GM19328 (cell line): ENCODE results near the gene DAND5.
"Not testable (repeated sequence)": the region's sequence is repeated elsewhere in the genome, so short reads cannot be mapped to it uniquely, and the experiment has no call there.

Experiments used
- ATAC-seq: cut with Tn5 transposase; IDR thresholded peaks from one replicate; pipeline ENCODE4 v1.9.1; 2021; ENCODE audit warnings: mild to moderate bottlenecking, moderate library complexity; ENCODE audit not compliant: unreplicated experiment

DAND5 gene

DNA sequence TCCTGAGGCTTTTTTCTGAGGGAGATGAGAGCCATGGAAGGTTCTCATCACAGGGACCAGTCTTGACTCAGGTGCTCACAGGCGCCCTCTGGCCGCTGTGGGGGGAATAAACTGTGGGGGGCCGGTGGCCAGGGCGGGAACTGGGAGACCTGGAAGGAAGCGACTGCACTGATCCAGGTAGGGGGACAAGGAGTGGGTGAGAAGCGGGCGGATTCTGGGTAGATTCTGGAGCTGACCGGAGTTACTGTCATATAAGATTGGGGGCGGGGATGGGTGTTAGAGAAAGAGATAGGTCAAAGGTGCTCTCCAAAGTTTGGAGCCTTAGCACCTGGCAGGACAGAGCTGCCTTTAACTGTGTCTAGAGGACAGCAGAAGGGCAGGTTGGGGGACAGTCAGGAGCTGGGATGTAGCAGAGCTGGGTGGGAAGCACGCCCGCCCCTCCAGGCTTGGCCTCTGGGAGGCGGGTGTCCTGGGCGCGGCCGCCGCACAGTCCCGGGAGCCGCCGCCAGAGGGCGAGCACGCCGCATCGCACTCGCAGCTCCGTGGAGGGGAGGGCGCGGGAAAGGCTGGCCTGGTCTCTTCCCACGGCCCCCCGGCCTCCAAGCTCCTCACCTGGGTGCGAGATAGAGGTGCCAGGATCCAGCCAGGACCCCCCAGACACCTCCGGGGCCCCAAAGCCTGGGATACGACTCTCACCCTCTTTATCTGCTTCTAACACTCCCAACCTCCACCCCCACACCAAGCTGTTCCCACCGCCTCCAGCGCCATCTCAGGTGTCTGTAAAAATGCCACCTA is 4.2 kb upstream of the DAND5 start:
- no peak for ATAC-seq

- no peak for ATAC-seq
Observed at GRCh38 chr19:12965812-12966135, 3.6 kb upstream of the DAND5 start.

DNA sequence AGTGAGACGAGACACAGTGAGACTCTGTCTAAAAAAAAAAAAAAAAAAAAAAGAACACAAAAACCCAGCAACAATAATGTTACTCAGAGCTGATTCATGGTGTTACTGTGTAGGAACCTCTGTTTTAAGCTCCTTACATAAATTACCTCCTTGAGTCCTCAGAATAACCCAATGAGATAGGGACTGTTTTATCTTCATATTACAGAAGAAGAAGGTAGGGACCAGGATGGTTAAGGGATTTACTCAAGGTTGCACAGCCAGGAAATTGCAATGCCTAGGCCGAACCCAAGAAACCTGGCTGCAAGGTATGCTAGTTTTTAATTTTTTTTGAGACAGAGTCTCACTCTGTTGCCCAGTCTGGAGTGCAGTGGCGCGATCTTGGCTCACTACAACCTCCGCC is 1.5 kb upstream of the DAND5 start:
- ATAC-seq = no peak

GRCh38 chr19:12970070-12970820 is 869 bp downstream of the DAND5 start:
- ATAC-seq = no peak

DNA sequence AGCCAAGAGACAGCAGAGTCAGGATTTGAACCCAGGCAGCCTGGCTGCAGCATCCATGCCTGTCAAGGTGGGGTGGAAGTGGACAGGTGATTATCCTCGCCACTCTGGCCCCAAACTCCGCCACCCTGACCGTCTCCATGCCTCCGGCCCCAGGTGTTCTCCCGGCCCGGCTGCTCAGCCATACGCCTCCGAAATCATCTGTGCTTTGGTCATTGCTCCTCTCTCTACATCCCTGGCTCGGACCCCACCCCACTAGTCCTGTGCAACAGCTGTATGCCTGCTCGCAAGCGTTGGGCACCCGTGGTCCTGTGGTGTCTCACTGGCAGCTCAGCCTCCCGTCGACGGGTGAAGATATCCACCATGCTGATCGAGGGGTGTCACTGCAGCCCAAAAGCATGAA is 3.9 kb downstream of the DAND5 start:
- no peak for ATAC-seq

- no peak for ATAC-seq
Observed at GRCh38 chr19:12974301-12975220, 5.2 kb downstream of the DAND5 start.

DNA sequence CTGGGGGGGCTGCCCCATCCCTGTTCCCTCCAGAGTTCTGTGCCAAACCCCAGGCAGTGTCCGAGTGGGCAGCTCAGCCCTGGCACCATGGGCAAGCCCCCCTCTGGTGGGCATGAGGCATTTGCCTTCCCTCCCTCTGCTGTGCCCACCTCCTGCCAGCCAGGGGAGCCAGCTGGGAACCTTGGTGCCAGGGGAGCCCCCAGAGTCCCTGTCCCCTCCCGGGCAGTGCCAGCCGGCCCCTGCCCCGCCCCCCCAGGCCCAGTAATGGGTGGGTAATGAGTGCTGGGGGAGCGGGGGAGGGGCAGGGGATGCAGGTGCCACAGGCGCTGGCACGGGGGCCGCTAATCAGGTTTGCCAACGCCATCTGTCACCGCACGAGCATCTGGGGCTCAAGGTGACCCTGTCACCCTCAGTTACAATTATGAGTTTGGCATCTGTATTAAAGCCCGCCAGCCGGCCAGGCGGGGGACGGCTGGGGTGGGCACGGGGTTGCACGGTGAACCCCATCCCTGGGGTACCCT is 5.9 kb downstream of the DAND5 start:
- no peak for ATAC-seq

DNA sequence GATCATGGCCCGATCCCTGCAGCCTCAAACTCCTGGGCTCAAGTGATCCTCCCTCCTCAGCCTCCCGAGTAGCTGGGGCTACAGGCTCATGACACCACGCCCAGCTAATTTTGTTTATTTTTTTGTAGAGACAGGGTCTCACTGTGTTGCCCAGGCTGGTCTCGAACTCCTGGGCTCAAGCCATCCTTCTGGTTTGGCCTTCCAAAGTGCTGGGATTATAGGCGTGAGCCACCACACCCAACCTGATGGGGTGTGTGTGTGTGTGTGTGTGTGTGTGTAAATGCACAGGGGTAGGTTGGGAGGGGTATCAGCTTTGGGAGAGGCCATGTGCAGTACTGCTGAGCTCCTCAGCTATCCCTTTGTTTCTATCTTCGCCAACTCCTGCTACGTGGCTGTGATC is 6.7 kb downstream of the DAND5 start:
- ATAC-seq = not testable (repeated sequence)

DNA sequence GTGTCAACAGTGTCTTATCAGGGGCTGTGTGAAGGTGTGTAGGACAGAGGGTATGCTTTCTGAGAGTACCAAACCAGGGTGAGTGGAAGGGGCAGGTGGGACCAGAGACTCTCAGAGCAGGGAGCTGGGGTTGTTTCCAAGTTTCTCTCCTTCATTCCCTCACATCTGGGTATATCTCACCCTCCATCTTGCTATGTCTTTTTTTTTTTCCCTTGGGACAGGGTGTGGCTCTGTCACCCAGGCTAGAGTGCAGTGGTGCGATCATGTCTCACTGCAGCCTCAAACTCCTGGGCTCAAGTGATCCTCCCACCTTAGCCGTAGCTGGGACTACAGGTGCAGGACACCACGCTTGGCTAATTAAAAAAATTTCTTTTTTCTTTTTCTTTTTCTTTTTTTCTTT is 10.6 kb downstream of the DAND5 start:
- ATAC-seq = no peak

DNA sequence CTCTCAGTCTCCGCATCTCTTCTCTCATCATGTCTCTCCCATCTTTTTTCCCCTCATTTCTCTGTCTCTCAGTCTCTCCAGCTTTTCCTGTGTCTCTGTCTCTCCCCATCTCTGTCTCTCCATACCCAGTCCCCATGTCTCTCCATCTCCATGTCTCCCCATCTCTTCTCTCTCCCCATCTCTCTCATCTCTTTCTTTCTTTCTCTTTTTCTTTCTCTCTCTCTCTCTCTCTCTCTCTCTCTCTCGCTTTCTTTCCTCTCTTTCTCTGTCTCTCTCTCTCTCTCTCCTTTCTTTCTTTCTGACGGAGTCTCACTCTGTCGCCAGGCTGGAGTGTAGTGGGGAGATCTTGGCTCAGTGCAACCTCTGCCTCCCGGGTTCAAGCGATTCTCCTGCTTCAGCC is 13.3 kb downstream of the DAND5 start:
- ATAC-seq = no peak

GRCh38 chr19:12983091-12983490 is 13.7 kb downstream of the DAND5 start:
- ATAC-seq = no peak

GRCh38 chr19:12983542-12984142 is 14.3 kb downstream of the DAND5 start:
- no peak for ATAC-seq

GRCh38 chr19:12984143-12984627 is 14.8 kb downstream of the DAND5 start:
- ATAC-seq = no peak

GRCh38 chr19:12984683-12985048 is 15.3 kb downstream of the DAND5 start:
- no peak for ATAC-seq

DNA sequence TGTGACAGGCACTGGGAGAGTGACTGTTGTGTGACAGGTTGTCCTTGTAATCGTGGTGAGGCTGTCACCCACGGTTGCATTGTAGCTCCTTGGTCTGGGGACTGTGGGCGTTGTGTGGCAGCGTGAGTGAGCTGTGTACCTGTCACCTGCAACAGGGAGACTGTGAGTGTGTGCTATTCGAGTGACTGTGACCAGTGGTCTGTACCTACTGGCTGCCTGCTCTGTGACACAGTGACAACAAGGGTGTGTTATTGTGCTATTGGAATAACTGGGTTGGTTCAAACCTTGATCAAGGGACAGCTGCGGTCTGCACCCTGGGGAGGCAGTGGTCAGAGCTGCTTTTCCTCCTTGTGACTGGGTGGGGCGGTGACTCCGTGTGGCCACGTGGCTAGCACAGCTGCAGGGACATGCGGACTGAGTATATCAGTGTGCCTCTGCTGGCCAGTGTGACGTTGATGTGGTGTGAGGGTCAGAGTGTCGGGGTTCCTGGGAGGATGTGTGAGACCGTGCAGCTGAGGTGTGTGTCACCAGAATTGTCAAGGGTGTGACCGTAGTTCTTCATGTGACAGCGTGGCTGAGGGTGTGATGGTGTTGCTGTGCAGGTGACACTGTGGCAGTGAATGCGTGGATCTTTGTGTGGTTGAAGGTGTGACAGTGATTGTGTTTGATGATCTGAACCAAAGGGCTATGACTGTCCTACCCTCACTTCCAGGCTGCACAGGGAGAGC is 15.8 kb downstream of the DAND5 start:
- ATAC-seq = no peak

GRCh38 chr19:12986726-12987125 is 17.4 kb downstream of the DAND5 start:
- no peak for ATAC-seq

- no peak for ATAC-seq
Observed at GRCh38 chr19:12987190-12987589, 17.8 kb downstream of the DAND5 start.

DNA sequence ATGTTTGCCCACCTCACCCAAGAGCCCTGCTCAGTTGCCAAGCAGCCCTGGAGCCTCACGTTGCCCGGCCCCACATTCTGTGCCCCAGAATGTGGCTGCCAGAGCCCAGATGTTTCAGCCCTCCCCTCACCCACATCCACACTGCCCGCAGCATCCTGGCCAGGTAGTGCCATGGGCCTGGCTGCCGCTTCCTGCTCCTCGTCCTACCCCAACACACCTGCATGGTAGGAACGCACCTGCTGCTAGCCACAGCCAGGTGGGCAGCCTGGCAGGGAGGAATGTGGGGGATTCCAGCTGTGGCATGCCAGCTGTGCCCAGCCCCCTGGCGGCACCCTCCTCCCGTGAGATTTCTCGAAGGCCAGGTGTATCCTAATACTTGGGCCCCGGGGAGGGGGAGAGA is 18.4 kb downstream of the DAND5 start:
- ATAC-seq = no peak

GRCh38 chr19:12990431-12990830 is 21.1 kb downstream of the DAND5 start:
- ATAC-seq = no peak

GRCh38 chr19:12990853-12991252 is 21.5 kb downstream of the DAND5 start:
- no peak for ATAC-seq
